ENCODE measurements around the gene PPM1F.

Gene PPM1F

GRCh38 chr22:21931056-21931455 lies 21.6 kb downstream of the PPM1F start:
- no peak for TF ChIP-seq CTCF (IDR thresholded peaks at IDR 0.05; ENCODE audit: low read depth, low read length)
- DNase-seq (ENCODE audit: extremely low read depth, low read depth), result no peak

DNA sequence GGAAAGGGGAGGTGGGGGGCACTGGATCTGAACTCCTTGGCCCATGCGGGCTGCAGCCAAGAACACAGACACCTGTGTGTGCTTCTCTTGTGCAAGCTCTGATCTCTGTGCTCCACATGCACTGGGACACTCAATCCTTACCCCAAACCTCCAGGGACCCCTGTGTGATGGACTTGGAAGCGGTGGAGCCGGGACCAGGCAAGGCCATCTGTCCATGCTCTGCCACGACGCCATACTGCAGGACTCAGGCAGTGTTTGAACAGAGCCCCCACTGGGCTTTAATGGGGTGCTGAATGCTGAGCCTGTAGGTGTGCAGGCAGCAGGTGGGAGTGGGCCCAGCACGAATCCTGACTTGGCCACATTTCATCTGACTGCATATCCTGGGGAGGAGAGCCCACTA lies 23.4 kb downstream of the PPM1F start:
- no peak for DNase-seq (ENCODE audit: extremely low read depth, low read depth)
- no peak for TF ChIP-seq CTCF (IDR thresholded peaks at IDR 0.05; ENCODE audit: low read depth, low read length)

DNA sequence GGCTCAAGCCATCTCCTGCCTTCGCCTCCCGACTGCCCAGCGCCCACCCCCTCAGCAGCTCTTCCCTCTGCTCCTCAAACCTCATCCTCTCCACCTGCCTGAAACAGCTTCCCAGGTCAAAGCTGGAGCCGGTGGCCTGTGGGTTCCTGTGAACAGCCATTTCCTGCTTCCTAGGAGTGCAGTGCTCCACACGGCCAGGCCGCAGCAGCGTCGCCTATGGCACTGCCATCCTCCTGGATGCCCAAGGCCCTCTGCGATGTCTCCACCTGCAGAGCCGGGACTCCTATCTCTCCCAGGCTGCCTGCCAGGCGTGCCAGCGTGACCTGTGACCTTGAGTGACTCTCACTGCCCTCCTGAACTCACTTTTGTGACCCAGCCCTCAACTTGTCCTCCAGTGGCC lies 24.6 kb downstream of the PPM1F start:
- no peak for TF ChIP-seq CTCF (IDR thresholded peaks at IDR 0.05; ENCODE audit: low read depth, low read length)
- DNase-seq (ENCODE audit: extremely low read depth, low read depth), result no peak

GRCh38 chr22:21927174-21927823 lies 25.3 kb downstream of the PPM1F start:
- no peak for TF ChIP-seq CTCF (IDR thresholded peaks at IDR 0.05; ENCODE audit: low read depth, low read length)
- no peak for DNase-seq (ENCODE audit: extremely low read depth, low read depth)

GRCh38 chr22:21926728-21927127 lies 25.9 kb downstream of the PPM1F start:
- DNase-seq (ENCODE audit: extremely low read depth, low read depth), result no peak
- TF ChIP-seq CTCF (IDR thresholded peaks at IDR 0.05; ENCODE audit: low read depth, low read length), result no peak

GRCh38 chr22:21923163-21923561 lies 29.5 kb downstream of the PPM1F start:
- TF ChIP-seq CTCF (IDR thresholded peaks at IDR 0.05; ENCODE audit: low read depth, low read length), result no peak
- DNase-seq (ENCODE audit: extremely low read depth, low read depth), result no peak

GRCh38 chr22:21922370-21923162 lies 30.1 kb downstream of the PPM1F start:
- no peak for DNase-seq (ENCODE audit: extremely low read depth, low read depth)
- no peak for TF ChIP-seq CTCF (IDR thresholded peaks at IDR 0.05; ENCODE audit: low read depth, low read length)

All from AG09319 (cell line).